IPS-20b (cell line): ENCODE data around the gene E2F3.
A peak's percentile ranks its signal among the peaks of the same experiment; 100 is the strongest.

Experiments
- H3K27ac ChIP-seq: one replicate; pipeline ENCODE4 v1.5.1; 2013; ENCODE audit warnings: low read length
- H3K27me3 ChIP-seq: 2 replicates; pipeline ENCODE4 v1.6.1; 2013; ENCODE audit warnings: mild to moderate bottlenecking, low read length, inconsistent platforms; ENCODE audit not compliant: insufficient read depth
- H3K36me3 ChIP-seq: 2 replicates; pipeline ENCODE4 v1.6.1; 2013; ENCODE audit warnings: low read depth, mild to moderate bottlenecking, inconsistent platforms, low read length, moderate library complexity; ENCODE audit not compliant: insufficient read depth
- H3K4me1 ChIP-seq: 2 replicates; pipeline ENCODE4 v1.6.1; 2013; ENCODE audit warnings: mild to moderate bottlenecking, control low read depth, inconsistent platforms, low read length, moderate library complexity; ENCODE audit not compliant: insufficient read depth
- H3K4me3 ChIP-seq: 2 replicates; pipeline ENCODE4 v1.5.1; 2013; ENCODE audit warnings: mild to moderate bottlenecking, low read length, inconsistent platforms
- H3K9ac ChIP-seq: 2 replicates; pipeline ENCODE4 v1.6.1; 2013; ENCODE audit warnings: low read depth, mild to moderate bottlenecking, inconsistent platforms, low read length, moderate library complexity
- H3K9me3 ChIP-seq: 2 replicates; pipeline ENCODE4 v1.6.1; 2013; ENCODE audit warnings: mild to moderate bottlenecking, low read depth, low read length, inconsistent platforms; ENCODE audit not compliant: insufficient read depth

Gene E2F3

DNA sequence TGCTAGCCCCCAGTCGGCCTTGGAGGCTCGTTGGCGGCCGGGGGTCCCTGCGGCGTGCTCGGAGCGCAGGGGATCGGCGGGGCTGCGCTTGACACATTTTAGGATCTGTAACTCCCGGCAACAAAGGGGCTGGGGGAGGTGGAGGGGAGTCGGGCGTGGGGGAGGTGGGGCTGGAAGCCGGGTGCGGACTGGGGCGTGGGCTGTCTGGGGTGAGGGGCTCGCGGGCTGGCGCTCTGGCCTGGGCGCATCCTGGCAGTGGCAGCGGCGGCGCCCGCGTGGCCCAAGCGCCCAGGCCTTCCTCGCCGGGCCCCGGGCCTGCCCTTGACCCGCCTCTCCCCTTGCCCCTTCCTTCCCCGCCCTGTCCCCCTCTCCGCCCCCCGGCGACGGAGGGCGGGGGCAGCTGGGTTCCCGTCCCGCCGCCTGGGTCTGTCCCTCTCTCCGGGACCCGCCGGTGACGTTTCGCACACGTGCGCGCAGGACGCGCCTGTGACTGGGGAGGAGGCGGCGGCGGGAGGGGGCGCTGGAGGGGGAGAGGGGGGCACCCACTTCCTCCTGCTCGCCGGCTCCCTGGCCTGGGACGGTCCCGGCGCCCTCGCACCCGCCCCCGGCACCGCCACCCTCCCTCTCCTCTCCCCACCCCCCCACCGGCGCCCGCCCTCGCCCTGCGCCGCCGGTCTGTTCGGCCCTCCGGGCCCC lies 1.5 kb downstream of the E2F3 start:
- H3K9me3 ChIP-seq, result no peaks in the 10 kb centered on the region
- peak overlapping the region; percentile 91 for H3K27ac ChIP-seq
- H3K9ac ChIP-seq, result peak overlapping the region; percentile 99; the same call in 1 of the 2 replicates
- peak overlapping the region; percentile 97 for H3K4me3 ChIP-seq
- no peaks in the 10 kb centered on the region for H3K27me3 ChIP-seq
- H3K4me1 ChIP-seq, result no peaks in the 10 kb centered on the region
- peaks cover 25% of the 10 kb centered on the region for H3K36me3 ChIP-seq

DNA sequence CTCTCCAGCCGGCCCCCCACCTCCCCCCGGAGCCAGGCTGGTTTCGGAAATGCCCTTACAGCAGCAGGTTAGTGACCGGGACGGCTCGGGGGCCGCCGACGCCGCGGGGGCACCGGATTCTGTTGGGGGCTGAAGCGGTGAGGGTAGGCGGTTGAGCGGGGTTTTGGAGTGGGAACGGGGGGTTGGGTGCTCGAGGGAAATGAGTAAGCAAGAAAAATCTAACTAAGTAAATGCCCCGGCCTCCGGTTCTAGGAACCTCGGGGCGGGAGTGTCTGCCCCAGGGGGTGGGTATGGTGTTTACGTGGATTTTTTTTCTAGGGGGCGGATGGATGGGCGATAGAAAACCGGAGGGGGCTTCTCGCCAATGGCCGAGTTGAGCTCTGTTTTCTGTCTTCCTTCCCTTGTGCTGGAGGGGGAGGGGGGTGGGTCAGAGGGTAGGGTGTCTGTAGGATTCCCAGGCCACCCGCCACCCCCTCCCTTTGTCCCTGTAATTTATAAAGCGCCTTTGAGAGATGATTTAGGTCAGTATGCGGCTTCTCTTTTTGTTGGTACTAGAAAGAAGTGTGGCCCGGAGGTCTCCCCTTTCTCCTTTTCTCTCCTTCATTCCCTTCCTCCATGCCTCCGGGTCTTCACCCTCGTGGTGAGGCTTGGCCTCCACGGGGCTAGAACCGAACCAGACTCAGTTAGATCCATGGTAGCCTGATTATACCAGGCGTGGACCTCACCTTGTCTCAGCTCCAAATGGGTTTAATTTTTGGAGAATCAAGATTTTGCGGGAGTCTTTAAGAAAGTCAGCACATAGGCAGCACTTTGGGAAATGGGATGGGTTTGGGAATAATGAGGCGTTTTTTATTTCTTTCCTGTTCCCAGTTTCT lies 2.3 kb downstream of the E2F3 start:
- H3K4me3 ChIP-seq, result peak overlapping the region; percentile 97
- peak overlapping the region; percentile 43 for H3K27ac ChIP-seq
- H3K36me3 ChIP-seq, result peaks cover 31% of the 10 kb centered on the region
- no peaks in the 10 kb centered on the region for H3K27me3 ChIP-seq
- H3K9ac ChIP-seq, result peak overlapping the region; percentile 99
- no peaks in the 10 kb centered on the region for H3K9me3 ChIP-seq
- no peaks in the 10 kb centered on the region for H3K4me1 ChIP-seq

DNA sequence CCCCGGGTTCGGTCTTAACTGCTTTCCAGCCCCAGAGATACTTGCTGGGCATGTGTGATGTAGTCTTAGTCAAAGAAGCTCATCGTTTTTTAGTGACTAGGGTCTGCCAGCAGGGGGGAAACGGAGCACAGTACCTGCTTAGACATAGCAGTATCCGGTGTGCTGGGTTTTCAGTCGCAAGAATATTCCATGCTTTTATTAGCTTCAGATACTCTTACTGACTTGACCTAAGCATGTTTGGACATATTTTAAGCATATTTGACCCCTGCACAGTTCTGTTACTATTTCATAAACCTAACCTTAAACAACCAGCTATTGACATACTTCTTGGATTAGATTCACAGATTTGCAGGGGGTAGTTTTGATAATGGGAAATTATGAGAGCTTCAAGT lies 3.0 kb downstream of the E2F3 start:
- Histone ChIP-seq H3K9me3 (no peaks in the 10 kb centered on the region), H3K4me3 (peak overlapping the region; percentile 97), H3K27me3 (no peaks in the 10 kb centered on the region), H3K36me3 (peaks cover 32% of the 10 kb centered on the region), H3K4me1 (no peaks in the 10 kb centered on the region), H3K9ac (peak overlapping the region; percentile 99), H3K27ac (peak overlapping the region; percentile 43)

DNA sequence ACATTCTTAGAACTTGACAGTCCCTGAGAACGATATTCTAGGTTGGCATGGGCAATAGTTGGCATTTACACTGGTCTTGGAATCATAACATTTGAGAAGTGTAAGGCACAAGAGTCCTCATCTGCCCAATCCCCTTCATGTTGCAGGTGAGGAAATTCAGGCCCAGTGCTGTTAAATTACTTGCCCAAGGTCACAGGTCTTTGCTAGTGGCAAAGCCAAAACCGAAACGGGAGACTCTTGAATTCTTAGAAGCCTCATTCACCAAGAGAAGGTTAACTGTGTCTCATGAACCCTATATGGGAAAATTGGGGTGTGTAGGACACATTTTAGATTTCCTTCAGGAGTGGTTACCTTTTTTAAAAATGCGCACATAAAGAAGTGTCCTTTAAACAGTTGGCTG lies 7.2 kb downstream of the E2F3 start:
- H3K36me3 ChIP-seq, result peaks cover 56% of the 10 kb centered on the region
- no peak overlapping the region for H3K9ac ChIP-seq
- no peaks in the 10 kb centered on the region for H3K9me3 ChIP-seq
- no peaks in the 10 kb centered on the region for H3K4me1 ChIP-seq
- no peak overlapping the region for H3K27ac ChIP-seq
- H3K27me3 ChIP-seq, result no peaks in the 10 kb centered on the region
- no peak overlapping the region for H3K4me3 ChIP-seq

DNA sequence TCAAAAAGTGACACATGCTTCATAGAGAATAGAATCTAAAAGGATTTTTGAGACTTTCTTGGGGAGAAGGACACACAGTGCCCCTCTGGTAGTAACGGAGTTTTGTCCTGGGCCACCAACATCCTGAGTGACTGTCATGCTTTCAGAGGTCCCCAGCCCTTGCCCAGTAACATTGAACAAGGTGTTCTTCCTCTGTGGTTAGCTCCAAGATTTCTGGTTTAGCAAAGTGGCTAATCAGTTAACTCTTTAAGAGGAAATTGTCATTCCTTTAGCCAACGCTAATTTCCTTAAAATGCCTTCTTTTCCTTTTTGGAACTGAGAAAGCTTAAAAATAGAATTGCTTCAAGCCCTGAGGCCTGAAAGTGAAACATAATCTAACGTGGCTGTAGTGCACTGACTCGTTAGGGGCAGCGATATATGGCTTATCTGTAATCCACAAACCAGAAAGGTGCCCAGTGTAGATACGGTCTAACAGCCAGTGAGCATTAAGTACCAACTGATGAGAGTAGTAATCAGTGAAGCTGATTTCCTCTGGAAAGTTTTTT lies 7.8 kb downstream of the E2F3 start:
- Histone ChIP-seq H3K36me3 (peaks cover 61% of the 10 kb centered on the region), H3K27ac (no peak overlapping the region), H3K4me3 (no peak overlapping the region), H3K27me3 (no peaks in the 10 kb centered on the region), H3K9ac (no peak overlapping the region), H3K9me3 (no peaks in the 10 kb centered on the region), H3K4me1 (no peaks in the 10 kb centered on the region)

DNA sequence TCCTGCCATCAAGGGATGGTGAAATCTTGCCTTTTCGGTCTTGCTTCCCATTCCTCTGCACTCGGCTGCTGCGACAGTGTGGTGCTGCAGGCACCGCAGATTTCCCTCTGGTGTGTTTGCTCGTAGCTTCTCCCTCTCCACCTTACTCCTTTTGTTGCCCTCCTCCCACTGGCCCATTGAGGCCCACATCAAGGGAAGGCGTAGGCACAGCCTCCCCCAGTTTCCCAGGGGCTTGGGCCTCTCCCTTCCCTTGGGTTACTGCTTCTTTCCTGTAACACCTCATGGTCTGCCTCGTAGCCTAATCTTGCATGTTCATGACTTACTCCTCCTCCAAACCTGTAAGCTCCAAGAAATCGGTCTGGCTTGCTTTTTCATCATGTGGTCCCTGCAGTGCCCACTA lies 9.9 kb downstream of the E2F3 start:
- Histone ChIP-seq H3K36me3 (peaks cover 61% of the 10 kb centered on the region), H3K4me3 (no peak overlapping the region), H3K9ac (no peak overlapping the region), H3K27ac (no peak overlapping the region), H3K9me3 (no peaks in the 10 kb centered on the region), H3K27me3 (no peaks in the 10 kb centered on the region), H3K4me1 (peaks cover 3% of the 10 kb centered on the region; the same call in 1 of the 2 replicates)

DNA sequence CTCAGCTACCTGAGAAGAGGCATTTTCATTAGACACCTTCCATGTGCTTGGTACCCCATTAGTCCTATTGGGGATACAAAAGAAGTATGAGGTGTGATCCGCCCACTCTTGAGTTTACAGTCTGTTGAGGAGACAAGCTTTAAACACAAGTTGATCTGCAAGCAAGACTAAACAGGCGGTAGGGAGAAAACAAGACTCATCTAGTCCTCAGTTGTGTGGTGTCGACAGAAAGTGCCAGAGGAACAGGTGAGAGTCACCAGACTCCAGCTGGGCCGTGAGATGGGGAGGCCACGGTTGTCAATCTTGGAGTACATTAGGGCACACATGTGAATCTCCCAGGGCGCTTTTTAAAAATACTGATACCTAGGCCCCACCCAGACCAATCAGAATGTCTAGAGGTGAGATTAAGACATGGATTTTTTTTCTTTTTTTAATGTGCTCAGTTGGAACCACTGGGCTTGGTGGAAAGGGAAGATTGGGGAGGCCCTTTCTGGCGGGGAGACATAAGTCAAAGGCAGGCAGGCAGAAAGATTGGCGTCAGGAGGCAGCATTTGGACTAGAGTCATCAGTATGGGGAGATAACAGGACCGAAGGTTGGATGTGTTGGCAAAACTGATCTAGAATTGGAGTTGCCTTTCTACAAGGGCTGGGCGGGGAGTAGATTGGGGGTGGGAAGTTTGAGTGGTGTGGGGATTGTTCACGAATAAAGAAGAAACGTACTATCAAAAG lies 10.4 kb downstream of the E2F3 start:
- Histone ChIP-seq H3K27ac (no peak overlapping the region), H3K4me3 (no peak overlapping the region), H3K9me3 (no peaks in the 10 kb centered on the region), H3K9ac (no peak overlapping the region), H3K36me3 (peaks cover 56% of the 10 kb centered on the region), H3K4me1 (peaks cover 6% of the 10 kb centered on the region; the same call in 1 of the 2 replicates), H3K27me3 (no peaks in the 10 kb centered on the region)

DNA sequence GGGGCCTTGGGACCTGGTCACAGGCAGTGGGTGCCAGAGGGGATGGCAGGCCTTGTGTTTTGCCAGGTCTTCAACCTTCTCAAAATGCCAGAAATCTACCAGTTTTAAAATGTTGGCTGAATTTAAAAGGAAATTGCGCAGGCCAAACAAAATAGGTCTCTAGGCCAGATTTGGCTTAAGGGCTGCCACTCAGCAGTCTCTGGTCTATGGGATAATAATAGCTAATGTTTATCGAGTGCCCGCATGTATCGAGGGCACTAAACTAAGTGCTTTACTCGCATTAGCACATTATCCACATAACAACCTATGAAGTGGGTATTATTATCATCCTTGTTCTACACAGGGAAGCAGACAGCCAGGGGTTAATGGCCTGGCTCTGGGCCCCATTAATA lies 11.0 kb downstream of the E2F3 start:
- peaks cover 50% of the 10 kb centered on the region for H3K36me3 ChIP-seq
- H3K4me3 ChIP-seq, result no peak overlapping the region
- no peak overlapping the region for H3K9ac ChIP-seq
- peaks cover 6% of the 10 kb centered on the region; the same call in 1 of the 2 replicates for H3K4me1 ChIP-seq
- no peaks in the 10 kb centered on the region for H3K9me3 ChIP-seq
- H3K27ac ChIP-seq, result no peak overlapping the region
- no peaks in the 10 kb centered on the region for H3K27me3 ChIP-seq

DNA sequence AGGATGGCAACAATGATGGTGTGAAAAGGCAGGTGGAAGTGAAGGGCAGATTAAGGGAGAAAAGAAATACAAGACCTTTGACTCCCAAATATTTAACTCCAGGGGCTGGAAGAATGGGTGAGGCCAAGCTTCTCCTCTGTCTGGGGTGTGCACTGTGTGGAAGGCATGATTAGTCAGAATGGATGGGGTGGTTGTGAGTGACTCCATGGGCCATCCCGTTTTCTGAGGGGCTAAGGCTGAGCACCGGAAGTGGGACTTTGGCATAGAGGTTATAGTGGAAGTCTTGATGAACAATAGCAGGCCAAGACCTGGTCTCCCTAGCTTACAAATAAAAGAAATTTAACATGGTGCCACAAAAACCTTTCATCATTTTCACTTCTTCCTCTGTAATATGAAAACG lies 12.1 kb downstream of the E2F3 start:
- Histone ChIP-seq H3K27ac (no peak overlapping the region), H3K4me3 (no peak overlapping the region), H3K9ac (no peak overlapping the region), H3K9me3 (no peaks in the 10 kb centered on the region), H3K36me3 (peaks cover 40% of the 10 kb centered on the region), H3K27me3 (no peaks in the 10 kb centered on the region), H3K4me1 (peaks cover 6% of the 10 kb centered on the region; the same call in 1 of the 2 replicates)

DNA sequence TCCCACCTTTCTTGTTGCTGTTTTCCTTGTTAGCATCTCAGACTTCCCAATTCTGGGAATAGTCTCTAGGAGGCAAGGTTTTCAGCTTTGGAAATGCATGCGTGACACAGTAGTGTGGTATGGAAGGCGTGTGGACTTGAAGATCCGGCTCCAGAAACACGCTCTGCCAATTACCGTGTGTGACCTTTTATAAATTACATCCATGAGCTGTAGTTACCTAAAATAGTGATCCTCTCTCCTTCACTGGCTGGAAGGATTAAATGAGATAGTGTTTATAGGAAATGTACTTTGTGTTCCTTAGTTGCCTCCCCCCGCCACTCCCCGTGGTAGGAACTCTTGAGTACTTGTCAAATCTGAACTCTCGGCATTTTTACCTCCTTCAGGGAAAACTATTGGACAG lies 13.0 kb downstream of the E2F3 start:
- no peak overlapping the region for H3K4me3 ChIP-seq
- H3K36me3 ChIP-seq, result peaks cover 36% of the 10 kb centered on the region
- no peak overlapping the region for H3K9ac ChIP-seq
- peaks cover 6% of the 10 kb centered on the region; the same call in 1 of the 2 replicates for H3K4me1 ChIP-seq
- H3K27ac ChIP-seq, result no peak overlapping the region
- no peaks in the 10 kb centered on the region for H3K27me3 ChIP-seq
- H3K9me3 ChIP-seq, result no peaks in the 10 kb centered on the region

DNA sequence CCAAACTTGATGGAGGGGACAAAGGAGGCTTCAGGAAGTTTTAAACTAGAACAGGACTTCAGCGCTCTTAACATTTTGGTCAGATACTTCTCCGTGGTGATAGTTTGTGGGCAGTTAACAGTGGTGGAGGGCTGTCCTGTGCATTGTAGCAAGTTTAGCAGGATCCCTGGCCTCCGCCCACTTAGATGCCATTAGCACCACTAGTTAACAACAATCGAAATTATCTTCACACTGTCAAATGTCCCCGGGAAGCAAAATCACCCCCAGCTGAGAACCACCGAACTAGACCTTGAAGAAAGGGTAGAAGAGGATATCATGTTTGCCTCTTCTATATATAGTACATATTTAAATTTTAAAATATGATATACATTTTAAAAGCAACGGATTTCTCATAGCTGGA lies 13.6 kb downstream of the E2F3 start:
- Histone ChIP-seq H3K9ac (no peak overlapping the region), H3K27me3 (no peaks in the 10 kb centered on the region), H3K4me3 (no peak overlapping the region), H3K4me1 (peaks cover 6% of the 10 kb centered on the region; the same call in 1 of the 2 replicates), H3K36me3 (peaks cover 30% of the 10 kb centered on the region), H3K27ac (no peak overlapping the region), H3K9me3 (no peaks in the 10 kb centered on the region)
